Ovary (tissue), 9 donors: ENCODE data around the gene LPCAT3. TPM values are rescaled to one million over a fixed set of nuclear protein-coding genes. Genes with fewer than 3 reads are reported as not detected.

ENCODE experiments used
- DNase-seq, 5 donors: peaks; one replicate each; pipeline ENCODE4 v3.0.0-alpha.2; 2019 to 2020
- H3K27ac ChIP-seq, 2 donors: fragments of 200-600 bp; one replicate each; pipeline versions ENCODE4 v1.5.1 to v1.8.0; 2019 to 2022
- H3K27me3 ChIP-seq: fragments of 200-600 bp; one replicate; pipeline ENCODE4 v1.8.0; 2022
- H3K36me3 ChIP-seq: fragments of 200-600 bp; sonication (generic); one replicate; pipeline ENCODE4 v1.5.1; 2019
- H3K4me1 ChIP-seq: one replicate; pipeline ENCODE4 v1.8.1; 2013; ENCODE audit warnings: mild to moderate bottlenecking, moderate library complexity; ENCODE audit not compliant: insufficient read depth
- H3K4me3 ChIP-seq: fragments of 200-600 bp; sonication (generic); one replicate; pipeline ENCODE4 v1.5.1; 2017
- H3K9me3 ChIP-seq, 2 donors: fragments of 200-600 bp in 1 of 2; sonication (generic) in 1 of 2; one replicate each; pipeline versions ENCODE4 v1.5.1 to v1.8.1; 2013 to 2019; ENCODE audit warnings: mild to moderate bottlenecking in 1 of 2, moderate library complexity in 1 of 2
- CTCF ChIP-seq, 3 donors: fragments of 450-650 bp in 2 of 3; fragments of 200-600 bp in 1 of 3; IDR thresholded peaks; one replicate each; pipeline versions ENCODE4 v1.5.1 to v1.8.0; 2016 to 2022; ENCODE audit warnings: antibody characterized with exemption in 3 of 3, mild to moderate bottlenecking in 1 of 3
- EP300 ChIP-seq: sonication (generic); formaldehyde crosslinking; IDR thresholded peaks from one replicate; pipeline ENCODE4 v1.6.1; 2017; ENCODE audit warnings: antibody characterized with exemption
- POLR2A ChIP-seq: fragments of 450-650 bp; IDR thresholded peaks from one replicate; pipeline ENCODE4 v1.6.1; 2017; ENCODE audit warnings: antibody characterized with exemption, mild to moderate bottlenecking, moderate library complexity
- WGBS, 3 donors: extraction: QIAGEN DNeasy Blood & Tissue Kit in 1 of 3; methylation state at CpG; one replicate each; pipeline versions ENCODE4 v1.1.5 to v1.1.7; 2013 to 2017; 5-methylcytosine and 5-hydroxymethylcytosine counted together
- intact Hi-C, 4 donors: fragments of 100-400 bp; cut with DNase I; formaldehyde crosslinking; loops; one replicate each; pipeline versions ENCODE4 v1.11.0 to v1.15.1; 2022 to 2023
- polyA plus RNA-seq, 2 donors: library from polyadenylated mRNA; stranded (reverse); fragments of 200-250 nt in 1 of 2; fragments of 350-450 nt in 1 of 2; fragmentation: Illumina TruSeq in 1 of 2; extraction: RNeasy Lipid Tissue Mini Kit (QIAGEN cat#74804) in 1 of 2; gene quantifications; one replicate each; pipeline ENCODE4 v1.2.3, GENCODE V29; 2013 to 2014
- total RNA-seq, 7 donors: library from RNA; depleted of rRNA in 2 of 7; stranded (reverse); fragments of >200 nt in 2 of 7; fragmentation: NEBNext Ultra II Directional in 3 of 7; extraction: Animal tissue kit (Norgen Biotek cat#: 25700) in 3 of 7; gene quantifications; one replicate each; pipeline versions ENCODE4 v1.1.0 to v1.2.4, GENCODE V29; 2016 to 2023
- donor health status: DM: no; HTN: no; CAD: no; lungs with moderate emphysema.
- donor health status: DM: no; HTN: no; CAD: no.
- donor health status: Bipolar disorder and iron deficiency.
- donor health status: DM: yes; HTN: yes; CAD: no.
- donor health status: DM: no; HTN: no; CAD: no.
- donor health status: DM: yes; HTN: yes; CAD: no.

The LPCAT3 gene
- total and polyA plus RNA-seq, 9 donors, result 15.5 to 51.2 (median 39.5) TPM

- H3K36me3 ChIP-seq, result no peaks in the 10 kb centered on the region
- peak within 1 kb of the TSS; percentile 60 for H3K4me3 ChIP-seq
- H3K27ac ChIP-seq, result peak within 1 kb of the TSS; percentile 68 to 94
- WGBS, 3 donors, result 0% methylated on average over 31 of the region's 31 CpGs
- peak; percentile 75 for TF ChIP-seq POLR2A
- no peak for TF ChIP-seq EP300
- TF ChIP-seq CTCF (IDR thresholded peaks at IDR 0.05), result peak in 1 of 3 donors; percentile 15
- H3K9me3 ChIP-seq, result no peaks in the 10 kb centered on the region
- intact Hi-C loops, result loop anchor here in 1 of 4 donors (2.0 kb wide), 1 partner anchor 21 kb away; no protein-coding TSS in a partner anchor
- peak; percentile 68 to 87 (median 79) for DNase-seq
- no peaks in the 10 kb centered on the region for H3K27me3 ChIP-seq
- H3K4me1 ChIP-seq, result peaks cover 16% of the 10 kb centered on the region
These were observed 74.4 kb downstream of the LPCAT3 start, which contains the start of the genes C12orf57 and RNU7-1 for GRCh38 chr12:6943722-6944380. Gene C12orf57, plus strand, starts transcription at chr12:6944022. Its CDS starts 100 bp downstream, at chr12:6944122. Gene RNU7-1, plus strand, starts transcription at chr12:6943816.

GRCh38 chr12:6943389-6943721, 74.9 kb downstream of the LPCAT3 start:
- intact Hi-C loops, result no loop called here
- peaks cover 20% of the 10 kb centered on the region for H3K4me1 ChIP-seq
- 0 to 1% (median 0%) methylated on average over 13 of the region's 13 CpGs for WGBS, 3 donors
- TF ChIP-seq EP300, result no peak
- no peaks in the 10 kb centered on the region for H3K36me3 ChIP-seq
- H3K9me3 ChIP-seq, result no peaks in the 10 kb centered on the region
- H3K27ac ChIP-seq, result peak overlapping the region; percentile 68 to 94
- DNase-seq, result peak; percentile 81 to 91 (median 85)
- no peaks in the 10 kb centered on the region for H3K27me3 ChIP-seq
- peak overlapping the region; percentile 60 for H3K4me3 ChIP-seq

GRCh38 chr12:6942331-6942665, 76.0 kb downstream of the LPCAT3 start:
- Histone ChIP-seq H3K27me3 (no peaks in the 10 kb centered on the region), H3K4me3 (no peak overlapping the region), H3K4me1 (peaks cover 22% of the 10 kb centered on the region), H3K36me3 (no peaks in the 10 kb centered on the region), H3K9me3 (no peaks in the 10 kb centered on the region), H3K27ac (peak overlapping the region; percentile 68 to 94)
- 80 to 86% (median 84%) methylated on average over 11 of the region's 11 CpGs for WGBS, 3 donors
- intact Hi-C loops, result no loop called here
- TF ChIP-seq EP300 (no peak), CTCF (IDR thresholded peaks at IDR 0.05) (no peak), POLR2A (no peak)
- DNase-seq, result peak; percentile 55 to 72 (median 64)

DNA sequence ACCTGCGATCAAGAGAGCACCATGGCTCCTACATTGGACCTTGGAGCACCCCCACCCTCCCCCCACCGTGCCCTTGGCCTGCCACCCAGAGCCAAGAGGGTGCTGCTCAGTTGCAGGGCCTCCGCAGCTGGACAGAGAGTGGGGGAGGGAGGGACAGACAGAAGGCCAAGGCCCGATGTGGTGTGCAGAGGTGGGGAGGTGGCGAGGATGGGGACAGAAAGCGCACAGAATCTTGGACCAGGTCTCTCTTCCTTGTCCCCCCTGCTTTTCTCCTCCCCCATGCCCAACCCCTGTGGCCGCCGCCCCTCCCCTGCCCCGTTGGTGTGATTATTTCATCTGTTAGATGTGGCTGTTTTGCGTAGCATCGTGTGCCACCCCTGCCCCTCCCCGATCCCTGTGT, 76.5 kb downstream of the LPCAT3 start:
- Histone ChIP-seq H3K27me3 (no peaks in the 10 kb centered on the region), H3K4me3 (no peak overlapping the region), H3K36me3 (no peaks in the 10 kb centered on the region), H3K27ac (no peak overlapping the region), H3K4me1 (peaks cover 22% of the 10 kb centered on the region), H3K9me3 (no peaks in the 10 kb centered on the region)
- WGBS, 3 donors, result 65 to 79% (median 65%) methylated on average over 12 of the region's 12 CpGs
- intact Hi-C loops, result no loop called here
- peak in 4 of 5 donors; percentile 42 to 67 (median 58) for DNase-seq
- TF ChIP-seq POLR2A (no peak), EP300 (no peak), CTCF (IDR thresholded peaks at IDR 0.05) (no peak)

DNA sequence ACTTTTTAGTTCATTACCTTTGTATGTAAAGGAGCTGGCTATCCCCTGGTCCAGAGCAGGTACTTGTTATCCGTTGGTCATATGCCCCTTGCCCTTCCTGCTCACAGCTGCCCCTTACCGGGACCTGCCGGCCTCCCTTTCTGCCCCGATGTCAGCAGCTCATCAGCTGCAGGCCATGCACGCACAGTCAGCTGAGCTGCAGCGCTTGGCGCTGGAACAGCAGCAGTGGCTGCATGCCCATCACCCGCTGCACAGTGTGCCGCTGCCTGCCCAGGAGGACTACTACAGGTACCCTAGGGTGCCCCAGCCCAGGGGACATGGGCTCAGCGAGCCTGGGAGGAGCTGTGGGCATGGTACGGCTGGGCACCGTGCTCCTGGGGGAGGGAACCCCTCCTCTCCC, 77.0 kb downstream of the LPCAT3 start:
- H3K36me3 ChIP-seq, result no peaks in the 10 kb centered on the region
- TF ChIP-seq CTCF (IDR thresholded peaks at IDR 0.05), result no peak
- intact Hi-C loops, result no loop called here
- WGBS, 3 donors, result 71 to 82% (median 79%) methylated on average over 10 to 12 of the region's 12 CpGs
- H3K9me3 ChIP-seq, result no peaks in the 10 kb centered on the region
- H3K27ac ChIP-seq, result no peak overlapping the region
- no peaks in the 10 kb centered on the region for H3K27me3 ChIP-seq
- peaks cover 20% of the 10 kb centered on the region for H3K4me1 ChIP-seq
- H3K4me3 ChIP-seq, result no peak overlapping the region
- peak in 4 of 5 donors; percentile 33 to 66 (median 58) for DNase-seq
